GM18505 (cell line): ENCODE measurements around the gene LTBP4.
"Not testable (repeated sequence)": the region's sequence is repeated elsewhere in the genome, so short reads cannot be mapped to it uniquely, and the experiment has no call there.

Experiments used
- ATAC-seq: cut with Tn5 transposase; IDR thresholded peaks from one replicate; pipeline ENCODE4 v1.9.1; 2021; ENCODE audit not compliant: unreplicated experiment
- POLR2A ChIP-seq: IDR thresholded peaks from 4 replicates; pipeline ENCODE4 v1.6.1; 2011; ENCODE audit warnings: borderline replicate concordance; ENCODE audit not compliant: insufficient read depth, insufficient read length; ENCODE audit errors: extremely low read depth

Gene LTBP4

DNA sequence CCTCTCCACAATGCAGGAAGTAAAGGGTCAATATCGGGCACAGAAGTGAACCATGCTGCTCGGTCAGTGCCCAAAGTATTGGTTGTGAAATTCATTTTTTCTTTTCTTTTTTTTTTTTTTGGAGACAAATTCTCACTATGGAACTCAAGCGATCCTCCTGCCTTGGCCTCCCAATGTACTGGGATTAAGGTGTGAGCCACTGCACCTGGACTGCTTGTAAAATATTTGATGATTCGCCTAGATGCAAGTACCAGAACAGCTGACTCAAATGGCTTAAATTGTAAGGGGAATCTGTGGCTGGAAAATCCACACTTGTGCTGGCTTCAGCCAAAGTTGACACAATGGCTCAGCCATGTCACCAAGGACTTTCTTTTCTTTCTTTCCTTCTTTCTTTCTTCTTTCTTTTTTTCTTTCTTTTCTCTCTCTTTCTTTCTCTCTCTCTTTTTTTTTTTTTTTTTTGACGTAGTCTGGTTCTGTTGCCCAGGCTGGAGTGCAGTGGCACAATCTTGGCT lies 45.6 kb downstream of the LTBP4 start:
- no peak for TF ChIP-seq POLR2A
- no peak for ATAC-seq

DNA sequence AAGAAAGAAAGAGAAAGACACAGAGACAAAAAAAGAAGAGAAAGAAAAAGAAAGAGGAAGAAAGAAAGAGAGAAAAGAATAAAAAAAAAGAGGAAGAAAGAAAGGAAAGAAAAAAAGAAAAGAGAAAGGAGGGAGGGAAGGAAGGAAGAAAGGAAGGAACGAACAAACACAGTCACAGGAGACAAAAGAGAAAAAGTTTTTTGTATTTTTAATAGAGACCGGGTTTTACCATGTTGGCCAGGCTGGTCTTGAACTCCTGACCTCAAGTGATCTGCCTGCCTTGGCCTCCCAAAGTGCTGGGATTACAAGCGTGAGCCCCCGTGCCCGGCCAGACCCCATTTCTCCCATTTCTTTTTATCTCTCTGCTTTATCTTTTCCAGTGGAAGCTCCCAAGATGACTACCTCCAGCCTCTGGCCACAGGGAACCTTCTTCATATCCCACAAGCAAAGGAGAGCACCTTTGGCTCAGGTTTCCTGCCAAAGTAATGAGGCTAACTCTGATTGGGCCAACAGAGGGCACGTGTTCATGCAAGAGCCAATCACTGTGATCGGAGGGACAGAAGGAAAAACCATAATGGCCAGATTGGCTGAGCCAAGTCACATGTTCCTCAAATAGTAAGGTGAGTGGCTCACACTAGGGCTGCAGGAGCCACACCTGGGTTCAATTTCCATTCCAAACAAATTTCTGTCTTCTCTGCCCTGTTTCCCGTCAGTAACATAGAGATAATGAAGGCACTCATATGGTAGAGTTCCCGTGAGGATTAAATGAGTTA lies 48.9 kb downstream of the LTBP4 start:
- ATAC-seq, result not testable (repeated sequence)

- TF ChIP-seq POLR2A, result no peak
- no peak for ATAC-seq
Observed at GRCh38 chr19:40650749-40651305, 49.7 kb downstream of the LTBP4 start.

DNA sequence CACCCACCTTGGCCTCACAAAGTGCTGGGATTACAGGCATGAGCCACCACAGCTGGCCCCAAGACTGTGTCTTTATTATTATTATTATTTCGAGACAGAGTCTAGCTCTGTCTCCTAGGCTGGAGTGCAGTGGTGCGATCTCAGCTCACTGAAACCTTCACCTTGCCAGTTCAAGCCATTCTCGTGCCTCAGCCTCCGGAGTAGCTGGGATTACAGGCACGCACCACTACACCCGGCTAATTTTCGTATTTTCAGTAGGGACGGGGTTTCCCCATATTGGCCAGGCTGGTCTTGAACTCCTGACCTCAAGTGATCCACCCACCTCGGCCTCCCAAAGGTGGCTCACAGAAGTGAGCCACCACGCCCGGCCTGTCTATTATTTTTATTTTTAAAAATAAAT lies 51.1 kb downstream of the LTBP4 start:
- ATAC-seq, result not testable (repeated sequence)

- not testable (repeated sequence) for ATAC-seq
Observed at GRCh38 chr19:40655684-40656083, 54.5 kb downstream of the LTBP4 start.

- ATAC-seq, result no peak
- no peak for TF ChIP-seq POLR2A
Observed at GRCh38 chr19:40658031-40658430, 56.9 kb downstream of the LTBP4 start.

- TF ChIP-seq POLR2A, result no peak
- ATAC-seq, result no peak
Observed at GRCh38 chr19:40659116-40659515, 57.9 kb downstream of the LTBP4 start.

- TF ChIP-seq POLR2A, result no peak
- no peak for ATAC-seq
Observed at GRCh38 chr19:40659566-40659965, 58.4 kb downstream of the LTBP4 start.

- ATAC-seq, result no peak
- TF ChIP-seq POLR2A, result no peak
Observed at GRCh38 chr19:40661616-40662015, 60.4 kb downstream of the LTBP4 start.

GRCh38 chr19:40662925-40663694 lies 61.9 kb downstream of the LTBP4 start:
- ATAC-seq, result peak; percentile 80
- TF ChIP-seq POLR2A, result peak; percentile 41

DNA sequence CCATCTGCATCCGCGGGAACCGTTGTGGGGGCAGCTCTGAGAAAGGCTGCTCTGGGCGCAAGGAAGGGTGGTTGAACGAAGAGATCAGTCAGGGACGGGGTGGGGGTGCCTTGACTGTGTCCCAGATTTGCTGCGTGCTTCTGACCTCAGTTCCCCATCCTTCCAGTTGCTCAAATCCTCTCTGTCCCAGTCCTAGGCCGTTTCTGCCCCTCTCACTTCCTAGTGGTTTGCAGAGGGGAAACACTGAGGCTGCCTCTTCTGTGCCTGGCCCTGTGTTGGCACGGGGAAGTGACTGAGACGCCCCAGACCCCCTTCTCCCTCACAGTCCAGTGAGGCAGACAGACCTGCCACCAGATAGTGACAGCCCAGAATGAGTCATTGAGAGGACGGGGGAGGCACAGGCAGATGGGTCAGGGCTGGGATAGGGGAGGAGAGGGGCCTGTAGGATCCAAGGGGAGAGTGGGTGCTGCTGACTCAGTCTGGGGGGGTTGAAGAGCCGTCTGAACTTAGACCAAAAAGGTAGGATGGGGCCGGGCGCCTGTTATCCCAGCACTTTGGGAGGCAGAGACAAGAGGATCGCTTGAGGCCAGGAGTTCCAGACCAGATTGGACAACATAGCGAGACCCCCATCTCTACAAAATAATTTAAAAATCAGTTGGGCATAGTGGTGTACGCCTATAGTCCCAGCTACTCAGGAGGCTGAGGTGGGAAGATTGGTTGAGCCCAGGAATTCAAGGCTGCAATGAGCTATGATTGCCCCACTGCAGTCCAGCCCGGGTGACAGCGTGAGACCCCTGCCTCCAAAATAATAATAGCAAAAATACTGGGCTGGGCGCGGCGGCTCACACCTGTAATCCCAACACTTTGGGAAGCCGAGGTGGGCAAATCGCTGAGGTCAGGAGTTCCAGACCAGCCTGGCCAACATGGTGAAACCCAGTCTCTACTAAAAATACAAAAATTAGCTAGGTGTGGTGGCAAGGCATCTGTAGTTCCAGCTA lies 62.8 kb downstream of the LTBP4 start:
- ATAC-seq, result no peak
- TF ChIP-seq POLR2A, result no peak

DNA sequence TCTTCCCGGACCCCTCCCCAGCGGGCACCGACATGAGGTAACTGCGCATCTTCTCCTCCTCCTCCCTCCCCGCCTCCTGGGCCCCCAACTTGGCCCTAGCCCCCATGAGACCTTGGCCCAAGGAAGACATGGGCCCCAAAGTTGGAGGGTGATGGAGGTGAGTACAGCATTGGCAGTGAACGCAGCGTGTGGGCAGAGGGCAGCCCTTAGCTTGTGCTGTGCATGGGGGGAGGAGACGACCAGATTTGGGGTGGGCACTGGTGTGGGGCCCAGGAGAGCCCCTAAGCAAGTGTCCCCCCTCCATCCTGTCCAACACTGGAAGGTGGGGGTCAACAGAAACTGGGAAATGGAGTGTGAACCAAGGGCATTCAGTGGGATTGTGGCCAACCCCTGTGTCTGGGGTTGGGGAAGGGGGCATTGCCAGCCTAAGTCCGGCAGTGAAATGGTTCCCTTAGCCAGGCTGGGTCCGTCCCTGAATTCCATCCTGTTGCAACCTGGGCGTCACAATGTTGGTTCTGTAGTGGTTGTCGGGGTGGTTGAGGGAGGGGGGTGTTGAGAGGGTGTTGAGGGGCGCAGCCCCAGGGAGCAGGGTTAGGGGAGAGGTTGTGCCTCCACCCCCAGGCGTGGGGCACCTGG lies 65.8 kb downstream of the LTBP4 start:
- ATAC-seq, result no peak
- TF ChIP-seq POLR2A, result no peak

DNA sequence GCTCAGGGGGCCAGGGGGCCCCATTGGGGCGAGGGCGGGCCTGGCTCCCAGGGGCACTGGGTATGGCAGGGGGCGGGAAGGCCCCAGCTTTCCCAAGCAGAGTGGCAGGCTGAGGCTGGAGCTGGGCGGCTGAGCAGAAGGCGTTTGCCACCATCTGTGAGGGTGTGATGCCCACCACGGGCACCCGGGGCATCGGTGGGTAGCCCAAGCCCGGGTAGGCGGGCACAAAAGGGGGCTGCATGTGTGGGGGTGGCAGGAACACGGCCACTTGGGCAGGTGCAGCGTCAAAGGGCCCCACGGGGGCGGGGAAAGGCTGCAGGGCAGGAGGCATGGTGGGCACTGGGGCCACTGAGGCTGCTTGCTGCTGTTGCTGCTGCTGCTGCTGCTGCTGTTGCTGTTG lies 66.4 kb downstream of the LTBP4 start:
- no peak for ATAC-seq
- TF ChIP-seq POLR2A, result no peak

DNA sequence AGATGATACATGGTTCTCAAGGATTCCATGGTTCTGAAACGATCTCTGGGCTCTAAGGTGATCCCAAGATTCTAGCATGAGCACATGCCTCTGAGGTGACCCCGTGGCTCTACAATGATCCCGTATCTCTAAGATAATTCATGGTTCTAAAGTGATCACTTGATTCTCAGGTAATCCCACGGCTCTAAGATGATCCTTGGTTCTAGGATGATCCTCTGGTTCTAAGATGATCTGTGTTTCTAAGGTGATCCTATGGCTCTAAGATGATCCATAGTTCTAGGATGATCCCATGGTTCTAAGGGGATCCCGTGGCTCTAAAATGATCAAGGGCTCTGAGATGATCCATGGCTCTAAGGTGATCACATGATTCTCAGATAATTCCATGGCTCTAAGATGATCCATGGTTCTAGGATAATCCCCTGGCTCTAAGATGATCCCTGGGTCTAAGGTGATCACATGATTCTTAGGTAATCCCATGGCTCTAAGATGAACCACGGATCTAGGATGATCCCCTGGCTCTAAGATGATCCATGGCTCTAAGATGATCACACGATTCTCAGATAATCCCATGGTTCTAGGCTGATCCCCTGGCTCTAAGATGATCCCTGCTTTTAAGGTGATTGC lies 67.9 kb downstream of the LTBP4 start:
- TF ChIP-seq POLR2A, result no peak
- no peak for ATAC-seq
